OCI-LY3 (cell line): ENCODE measurements around the gene TCP11.

Source experiments
- CTCF ChIP-seq: fragments of 200-600, 300-600 bp; sonication (generic); IDR thresholded peaks from 2 replicates; pipeline ENCODE4 v1.5.1; 2014; ENCODE audit warnings: antibody characterized with exemption, low read length, low read depth
- EZH2phosphoT487 ChIP-seq: fragments of 200-600 bp; shearing (Covaris generic); IDR thresholded peaks from 2 replicates; pipeline ENCODE4 v1.6.1; 2018; ENCODE audit warnings: antibody characterized with exemption, mixed run types, low read depth

- no peak for TF ChIP-seq CTCF
- no peak for TF ChIP-seq EZH2phosphoT487
Measured at GRCh38 chr6:35068644-35069043, 72.5 kb downstream of the TCP11 start.
